Measurements from ENCODE around the gene IGFN1. TPM values are rescaled to one million over a fixed set of nuclear protein-coding genes. Genes with fewer than 3 reads are reported as not detected.

Gene IGFN1
- total and polyA plus RNA-seq, 2 of the 8 experiments (the other 6 are each of a cell fraction or from before 2014, with no cell fraction given): not detected

GRCh38 chr1:201248721-201249559 lies 58.3 kb downstream of the IGFN1 start (continued):
- TF ChIP-seq RNF2 (IDR thresholded peaks at IDR 0.05; ENCODE audit: borderline replicate concordance, low read depth, low read length, missing control alignments, poor library complexity, severe bottlenecking) (no peak), HDAC2 (IDR thresholded peaks at IDR 0.05; ENCODE audit: borderline replicate concordance in 1 of 2, low read depth in 2 of 2, low read length in 2 of 2) (no peak), SP1 (IDR thresholded peaks at IDR 0.05; ENCODE audit: low read depth, low read length) (no peak), CREB1 (IDR thresholded peaks at IDR 0.05) (no peak), NANOG (IDR thresholded peaks at IDR 0.05; ENCODE audit: insufficient read depth, low read depth, low read length, poor library complexity, severe bottlenecking) (no peak), CBX5 (IDR thresholded peaks at IDR 0.05; ENCODE audit: low read depth, low read length) (no peak)

Measured in H1 (cell line).